OCI-LY1 (cell line): ENCODE measurements around the gene SSNA1.

Source experiments
- H2AFZ ChIP-seq: fragments of 200-600 bp; sonication (generic), shearing (Covaris generic); 2 replicates; pipeline ENCODE4 v1.6.0; 2014; ENCODE audit warnings: antibody characterized with exemption, mild to moderate bottlenecking, low read length
- H3F3A ChIP-seq: fragments of 200-600 bp; sonication (generic), shearing (Covaris generic); 2 replicates; pipeline ENCODE4 v1.6.0; 2014; ENCODE audit warnings: mild to moderate bottlenecking, antibody characterized with exemption, low read length, moderate library complexity; ENCODE audit not compliant: insufficient read depth
- H3K27ac ChIP-seq: fragments of 200-600 bp; sonication (generic); 2 replicates; pipeline ENCODE4 v1.5.1; 2014; ENCODE audit warnings: low read length, mixed run types, mild to moderate bottlenecking, low read depth; ENCODE audit not compliant: poor library complexity, severe bottlenecking
- H3K27me3 ChIP-seq: fragments of 200-600 bp; sonication (generic); 2 replicates; pipeline ENCODE4 v1.6.0; 2014; ENCODE audit warnings: antibody characterized with exemption, mild to moderate bottlenecking, low read length, moderate library complexity; ENCODE audit not compliant: insufficient read depth
- H3K36me3 ChIP-seq: fragments of 200-600 bp; sonication (generic); 2 replicates; pipeline ENCODE4 v1.6.1; 2014; ENCODE audit warnings: mild to moderate bottlenecking, antibody characterized with exemption, low read length, moderate library complexity, mixed read lengths; ENCODE audit not compliant: insufficient read depth
- H3K4me1 ChIP-seq: fragments of 200-600 bp; sonication (generic); 2 replicates; pipeline ENCODE4 v1.5.1; 2014; ENCODE audit warnings: mild to moderate bottlenecking, low read length, moderate library complexity; ENCODE audit not compliant: insufficient read depth, severe bottlenecking
- H3K4me2 ChIP-seq: fragments of 200-600 bp; sonication (generic), shearing (Covaris generic); 2 replicates; pipeline ENCODE4 v1.6.1; 2014; ENCODE audit warnings: low read length
- H3K4me3 ChIP-seq: fragments of 200-600 bp; sonication (generic); 2 replicates; pipeline ENCODE4 v1.5.1; 2014; ENCODE audit warnings: low read length, low read depth, mild to moderate bottlenecking, mixed read lengths; ENCODE audit not compliant: poor library complexity, severe bottlenecking
- H3K79me2 ChIP-seq: fragments of 200-600 bp; shearing (Covaris generic); 2 replicates; pipeline ENCODE4 v1.6.1; 2016; ENCODE audit warnings: mixed run types, low read length, mixed read lengths; ENCODE audit not compliant: insufficient read depth
- H3K9ac ChIP-seq: fragments of 200-600 bp; sonication (generic), shearing (Covaris generic); 2 replicates; pipeline ENCODE4 v1.6.1; 2014; ENCODE audit warnings: mild to moderate bottlenecking, low read length, mixed read lengths
- H3K9me2 ChIP-seq: fragments of 200-600 bp; sonication (generic), shearing (Covaris generic); 2 replicates; pipeline ENCODE4 v1.6.1; 2014; ENCODE audit warnings: low read depth, mild to moderate bottlenecking, low read length, mixed read lengths
- H3K9me3 ChIP-seq: fragments of 200-600 bp; shearing (Covaris generic); 2 replicates; pipeline ENCODE4 v1.6.1; 2014; ENCODE audit warnings: low read length, mixed read lengths
- H4K20me1 ChIP-seq: fragments of 200-600 bp; sonication (generic), shearing (Covaris generic); 2 replicates; pipeline ENCODE4 v1.6.0; 2016; ENCODE audit warnings: mild to moderate bottlenecking, low read length; ENCODE audit not compliant: insufficient read depth
- CTCF ChIP-seq: fragments of 200-600 bp; sonication (generic), shearing (Covaris generic); IDR thresholded peaks from 2 replicates; pipeline ENCODE4 v1.5.1; 2017; ENCODE audit warnings: mild to moderate bottlenecking, antibody characterized with exemption, low read length, moderate library complexity, mixed read lengths
- EZH2 ChIP-seq: fragments of 200-600 bp; sonication (generic), shearing (Covaris generic); IDR thresholded peaks from 2 replicates; pipeline ENCODE4 v1.8.0; 2017; ENCODE audit warnings: borderline replicate concordance, mixed run types, mild to moderate bottlenecking, antibody characterized with exemption, low read length, moderate library complexity, mixed read lengths

The SSNA1 gene

GRCh38 chr9:137227853-137228505 is 39.5 kb downstream of the SSNA1 start:
- no peaks in the 10 kb centered on the region for H4K20me1 ChIP-seq
- H3K9me3 ChIP-seq = no peaks in the 10 kb centered on the region
- H3K4me1 ChIP-seq = peaks cover 9% of the 10 kb centered on the region
- peaks cover 10% of the 10 kb centered on the region; the same call in 1 of the 2 replicates for H3K27me3 ChIP-seq
- H2AFZ ChIP-seq = no peak overlapping the region
- H3K9me2 ChIP-seq = no peaks in the 10 kb centered on the region
- no peak overlapping the region for H3K4me2 ChIP-seq
- no peaks in the 10 kb centered on the region for H3K36me3 ChIP-seq
- H3K27ac ChIP-seq = no peak overlapping the region
- no peaks in the 10 kb centered on the region for H3K79me2 ChIP-seq
- H3F3A ChIP-seq = no peaks in the 10 kb centered on the region
- no peak overlapping the region for H3K4me3 ChIP-seq
- TF ChIP-seq CTCF (no peak), EZH2 (no peak)
- no peak overlapping the region for H3K9ac ChIP-seq

GRCh38 chr9:137228506-137228967 is 40.1 kb downstream of the SSNA1 start:
- Histone ChIP-seq H3K79me2 (no peaks in the 10 kb centered on the region), H4K20me1 (no peaks in the 10 kb centered on the region), H3K27me3 (peaks cover 12% of the 10 kb centered on the region; the same call in 1 of the 2 replicates), H3F3A (no peaks in the 10 kb centered on the region), H3K4me2 (no peak overlapping the region), H3K4me1 (peaks cover 7% of the 10 kb centered on the region), H3K9me2 (no peaks in the 10 kb centered on the region), H3K9me3 (no peaks in the 10 kb centered on the region), H2AFZ (no peak overlapping the region), H3K4me3 (no peak overlapping the region), H3K36me3 (no peaks in the 10 kb centered on the region), H3K9ac (no peak overlapping the region), H3K27ac (no peak overlapping the region)
- TF ChIP-seq CTCF (no peak), EZH2 (no peak)

- H3K36me3 ChIP-seq = no peaks in the 10 kb centered on the region
- peaks cover 2% of the 10 kb centered on the region for H3K4me1 ChIP-seq
- no peak overlapping the region for H3K9ac ChIP-seq
- H2AFZ ChIP-seq = no peak overlapping the region
- no peaks in the 10 kb centered on the region for H3F3A ChIP-seq
- no peaks in the 10 kb centered on the region for H3K9me3 ChIP-seq
- H3K4me3 ChIP-seq = no peak overlapping the region
- TF ChIP-seq EZH2 = no peak
- no peak for TF ChIP-seq CTCF
- H3K27ac ChIP-seq = no peak overlapping the region
- no peaks in the 10 kb centered on the region for H4K20me1 ChIP-seq
- H3K4me2 ChIP-seq = no peak overlapping the region
- no peaks in the 10 kb centered on the region for H3K79me2 ChIP-seq
- H3K9me2 ChIP-seq = no peaks in the 10 kb centered on the region
- peaks cover 12% of the 10 kb centered on the region; the same call in 1 of the 2 replicates for H3K27me3 ChIP-seq
Observed at GRCh38 chr9:137228968-137229896, 40.8 kb downstream of the SSNA1 start.
